WI38 (cell line): ENCODE measurements around the gene PEX10.

Experiments used
- H3K4me3 ChIP-seq: 2 replicates; pipeline ENCODE4 v1.5.1; 2011; ENCODE audit warnings: low read depth, mild to moderate bottlenecking, control low read depth, low read length
- CTCF ChIP-seq: IDR thresholded peaks from 2 replicates; pipeline ENCODE4 v1.5.1; 2012; ENCODE audit warnings: low read depth, mild to moderate bottlenecking, control low read depth, low read length

The PEX10 gene

DNA sequence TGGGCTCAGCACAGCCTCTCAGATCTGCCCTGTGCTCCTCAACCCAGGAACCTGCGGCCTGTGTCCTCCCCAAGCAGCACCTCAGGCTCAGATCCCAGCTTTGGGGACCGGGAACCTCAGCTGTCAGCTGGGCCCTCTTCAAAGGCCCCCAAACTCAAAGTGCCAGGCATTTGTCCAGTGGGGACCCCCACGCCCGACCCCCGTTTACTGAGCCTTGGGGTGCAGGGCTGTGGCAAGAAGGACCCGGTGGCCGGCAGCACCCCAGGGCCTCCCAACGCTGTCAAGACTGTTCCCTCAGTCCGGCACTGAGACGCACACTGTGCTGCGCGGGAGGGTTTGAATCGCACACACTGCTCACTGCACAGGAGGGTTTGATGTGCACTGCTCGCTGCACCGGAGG is 56.0 kb downstream of the PEX10 start:
- no peak overlapping the region for H3K4me3 ChIP-seq
- no peak for TF ChIP-seq CTCF

GRCh38 chr1:2355373-2356261 is 56.7 kb downstream of the PEX10 start:
- no peak for TF ChIP-seq CTCF

GRCh38 chr1:2354511-2355372 is 57.6 kb downstream of the PEX10 start:
- TF ChIP-seq CTCF, result no peak
- H3K4me3 ChIP-seq, result no peak overlapping the region

More at GRCh38 chr1:2355373-2356261, 56.7 kb downstream of the PEX10 start:
- no peak overlapping the region for H3K4me3 ChIP-seq
